ENCODE data around the gene KIF18A. TPM values are rescaled to one million over a fixed set of nuclear protein-coding genes. Genes with fewer than 3 reads are reported as not detected.

KIF18A gene
- total RNA-seq, 2 experiments from 2014 or later: 36.4 to 42.3 TPM

- intact Hi-C loops (cut with micrococcal nuclease; ENCODE audit: unreplicated experiment): loop anchor here (5.0 kb wide), 1 partner anchor 1194 kb away; no protein-coding TSS in a partner anchor
- peak overlapping the region; percentile 86 for H3K4me2 ChIP-seq (ENCODE audit: low read length)
- no peak for TF ChIP-seq CTCF (conservative IDR thresholded peaks at IDR 0.05; ENCODE audit: low read length)
- TF ChIP-seq EZH2phosphoT487 (IDR thresholded peaks at IDR 0.05; ENCODE audit: borderline replicate concordance, low read depth, low read length): no peak
- 0 out of 2 replicates have a peak overlapping the region, but pooled peaks have one; percentile 4 for H2AFZ ChIP-seq (ENCODE audit: low read length)
- DNase-seq (ENCODE audit: low spot score): no peak
- no peaks in the 10 kb centered on the region for H3K9me3 ChIP-seq (ENCODE audit: low read length)
- peaks cover 92% of the 10 kb centered on the region for H3K79me2 ChIP-seq (ENCODE audit: insufficient read depth, low read depth, low read length)
- CTCF ChIA-PET (ENCODE audit: unreplicated experiment): interaction anchor here (0.7 kb wide), 1 partner anchor 8 kb away, joined by 3 read pairs; no protein-coding TSS in a partner anchor
- H3K9me2 ChIP-seq (ENCODE audit: insufficient read depth, low read length): no peaks in the 10 kb centered on the region
- peaks cover 40% of the 10 kb centered on the region for H4K20me1 ChIP-seq (ENCODE audit: insufficient read depth, low read length)
- H3K4me1 ChIP-seq (ENCODE audit: insufficient read depth, low read length, poor library complexity, severe bottlenecking): peaks cover 37% of the 10 kb centered on the region
- no TSS peak for BruUV-seq (replicated peaks)
- peak overlapping the region; percentile 93 for H3K4me3 ChIP-seq (ENCODE audit: low read depth, low read length, poor library complexity, severe bottlenecking)
- H3K36me3 ChIP-seq (ENCODE audit: insufficient read depth, low read length): peaks cover 20% of the 10 kb centered on the region
- POLR2A ChIA-PET: interaction anchor here (0.6 to 5.8 kb wide), 14 partner anchors 9 to 214 kb away, joined by 3 to 38 read pairs (median 4); no protein-coding TSS in a partner anchor
- peak overlapping the region; percentile 82 for H3K27ac ChIP-seq (ENCODE audit: low read depth, low read length, poor library complexity, severe bottlenecking)
These were observed 1.5 kb downstream of the KIF18A start for GRCh38 chr11:28106353-28107043.

- Histone ChIP-seq H3K36me3 (ENCODE audit: insufficient read depth, low read length) (peaks cover 23% of the 10 kb centered on the region), H3K9me3 (ENCODE audit: low read length) (no peaks in the 10 kb centered on the region), H3K79me2 (ENCODE audit: insufficient read depth, low read depth, low read length) (peaks cover 92% of the 10 kb centered on the region), H3K9me2 (ENCODE audit: insufficient read depth, low read length) (no peaks in the 10 kb centered on the region), H3K4me2 (ENCODE audit: low read length) (peak overlapping the region; percentile 86), H4K20me1 (ENCODE audit: insufficient read depth, low read length) (peaks cover 44% of the 10 kb centered on the region), H2AFZ (ENCODE audit: low read length) (0 out of 2 replicates have a peak overlapping the region, but pooled peaks have one; percentile 4), H3K4me3 (ENCODE audit: low read depth, low read length, poor library complexity, severe bottlenecking) (peak overlapping the region; percentile 93), H3K4me1 (ENCODE audit: insufficient read depth, low read length, poor library complexity, severe bottlenecking) (peaks cover 31% of the 10 kb centered on the region), H3K27ac (ENCODE audit: low read depth, low read length, poor library complexity, severe bottlenecking) (peak overlapping the region; percentile 29)
- TF ChIP-seq EZH2phosphoT487 (IDR thresholded peaks at IDR 0.05; ENCODE audit: borderline replicate concordance, low read depth, low read length): no peak
- TF ChIP-seq CTCF (conservative IDR thresholded peaks at IDR 0.05; ENCODE audit: low read length): no peak
- POLR2A ChIA-PET: interaction anchor here (0.6 to 5.8 kb wide), 6 partner anchors 9 to 214 kb away, joined by 3 to 38 read pairs (median 4); no protein-coding TSS in a partner anchor
- no TSS peak for BruUV-seq (replicated peaks)
- peak; percentile 34 for DNase-seq (ENCODE audit: low spot score)
- CTCF ChIA-PET (ENCODE audit: unreplicated experiment): no interaction called here
- intact Hi-C loops (cut with micrococcal nuclease; ENCODE audit: unreplicated experiment): loop anchor here (5.0 kb wide), 1 partner anchor 1194 kb away; no protein-coding TSS in a partner anchor
These were observed 2.1 kb downstream of the KIF18A start for GRCh38 chr11:28105869-28106268.
